Omental fat pad (tissue), 4 donors: ENCODE measurements around the gene ADGRG1. TPM values are rescaled to one million over a fixed set of nuclear protein-coding genes. Genes with fewer than 3 reads are reported as not detected.
A peak's percentile ranks its signal among the peaks of the same experiment; 100 is the strongest.

ENCODE experiments used
- ATAC-seq: fragments of 150-250 bp; one replicate; pipeline ENCODE4 v1.9.1; 2016; ENCODE audit warnings: mild to moderate bottlenecking, moderate library complexity; ENCODE audit not compliant: low FRiP score
- DNase-seq: peaks from one replicate; pipeline ENCODE4 v3.0.0-alpha.2; 2019; ENCODE audit warnings: low spot score
- total RNA-seq, 4 donors: library from RNA; depleted of rRNA; stranded (reverse); fragments of >200 nt; gene quantifications; one replicate each; pipeline ENCODE4 v1.1.0, GENCODE V29; 2016
- TF ChIP-seq, protein P1 (sequence below), 3 donors: fragments of 450-650 bp; IDR thresholded peaks; one replicate each; pipeline ENCODE4 v1.5.1; 2016 to 2017; ENCODE audit warnings: antibody characterized with exemption in 3 of 3, mild to moderate bottlenecking in 3 of 3, moderate library complexity in 2 of 3

The ADGRG1 gene
- total RNA-seq, 4 donors from 2014 or later: 15.3 to 99.1 (median 70.5) TPM

GRCh38 chr16:57624806-57625500, 3.5 kb upstream of the ADGRG1 start:
- TF ChIP-seq, protein P1, sequence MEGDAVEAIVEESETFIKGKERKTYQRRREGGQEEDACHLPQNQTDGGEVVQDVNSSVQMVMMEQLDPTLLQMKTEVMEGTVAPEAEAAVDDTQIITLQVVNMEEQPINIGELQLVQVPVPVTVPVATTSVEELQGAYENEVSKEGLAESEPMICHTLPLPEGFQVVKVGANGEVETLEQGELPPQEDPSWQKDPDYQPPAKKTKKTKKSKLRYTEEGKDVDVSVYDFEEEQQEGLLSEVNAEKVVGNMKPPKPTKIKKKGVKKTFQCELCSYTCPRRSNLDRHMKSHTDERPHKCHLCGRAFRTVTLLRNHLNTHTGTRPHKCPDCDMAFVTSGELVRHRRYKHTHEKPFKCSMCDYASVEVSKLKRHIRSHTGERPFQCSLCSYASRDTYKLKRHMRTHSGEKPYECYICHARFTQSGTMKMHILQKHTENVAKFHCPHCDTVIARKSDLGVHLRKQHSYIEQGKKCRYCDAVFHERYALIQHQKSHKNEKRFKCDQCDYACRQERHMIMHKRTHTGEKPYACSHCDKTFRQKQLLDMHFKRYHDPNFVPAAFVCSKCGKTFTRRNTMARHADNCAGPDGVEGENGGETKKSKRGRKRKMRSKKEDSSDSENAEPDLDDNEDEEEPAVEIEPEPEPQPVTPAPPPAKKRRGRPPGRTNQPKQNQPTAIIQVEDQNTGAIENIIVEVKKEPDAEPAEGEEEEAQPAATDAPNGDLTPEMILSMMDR (IDR thresholded peaks at IDR 0.05): no peak
- DNase-seq (no peak), ATAC-seq (no peak)

GRCh38 chr16:57626420-57627170, 1.8 kb upstream of the ADGRG1 start:
- ATAC-seq: no peak
- TF ChIP-seq, protein P1 (IDR thresholded peaks at IDR 0.05): no peak
- DNase-seq: no peak

DNA sequence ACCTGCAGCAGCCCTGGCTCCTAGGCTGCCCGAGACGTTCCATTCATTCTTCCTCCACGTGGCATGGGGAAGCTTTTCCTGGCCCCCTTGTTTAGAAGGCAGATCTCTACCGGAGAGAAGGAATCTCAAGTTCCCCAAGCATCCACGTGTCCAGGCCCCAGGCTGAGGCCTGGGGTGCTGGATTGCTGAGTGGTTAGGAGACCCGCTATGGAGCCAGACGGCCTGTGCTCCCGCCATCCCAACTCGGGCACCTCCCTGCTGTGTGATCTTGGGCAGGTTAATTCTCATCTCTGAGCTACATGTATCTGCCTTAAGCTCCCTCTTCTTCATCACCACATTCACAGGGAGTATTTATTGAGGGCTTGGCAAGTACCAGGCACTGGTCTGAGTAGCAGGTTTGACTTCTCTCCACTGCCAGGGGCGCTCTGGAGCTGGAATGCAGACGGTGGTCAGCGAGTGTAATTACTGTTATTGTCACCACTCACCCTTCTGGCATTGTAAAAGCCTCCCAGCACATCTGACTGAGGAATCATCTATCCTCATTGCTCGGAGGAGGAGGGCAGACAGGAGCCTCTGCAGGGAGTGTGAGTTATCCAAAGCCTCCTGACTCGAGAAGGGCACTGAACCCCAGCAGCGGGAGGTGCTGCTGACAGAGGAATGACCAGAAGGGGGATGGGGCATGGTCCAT, 1.1 kb upstream of the ADGRG1 start:
- ATAC-seq (peak; percentile 29), DNase-seq (no peak)
- TF ChIP-seq, protein P1 (IDR thresholded peaks at IDR 0.05): no peak

GRCh38 chr16:57628783-57629293, 408 bp downstream of the ADGRG1 start:
- DNase-seq (no peak), ATAC-seq (no peak)
- TF ChIP-seq, protein P1 (IDR thresholded peaks at IDR 0.05): no peak

- ATAC-seq (no peak), DNase-seq (no peak)
Observed at GRCh38 chr16:57629516-57630406, 1.3 kb downstream of the ADGRG1 start.

DNA sequence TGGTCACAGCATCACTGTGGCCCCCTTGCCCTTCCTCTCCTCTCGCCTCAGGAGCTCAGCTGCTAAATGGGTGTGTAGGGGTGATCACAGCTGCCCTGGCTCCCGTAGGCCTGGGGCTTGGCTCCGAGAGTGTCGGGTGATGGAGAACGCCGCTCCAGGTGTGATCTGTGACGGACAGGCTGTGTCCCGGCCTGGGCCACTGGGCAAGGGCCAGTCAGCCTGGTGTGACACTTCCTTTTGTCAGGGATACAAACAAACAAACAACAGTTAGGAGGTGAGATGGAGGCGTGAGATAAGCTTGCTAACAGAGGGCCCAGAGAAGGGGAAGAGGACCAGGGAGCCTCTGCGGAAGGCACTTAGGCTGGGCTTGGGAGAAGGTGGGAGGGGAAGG, 2.0 kb downstream of the ADGRG1 start:
- no peak for DNase-seq
- TF ChIP-seq, protein P1 (IDR thresholded peaks at IDR 0.05): no peak
- ATAC-seq: no peak

More at GRCh38 chr16:57629516-57630406, 1.3 kb downstream of the ADGRG1 start:
- TF ChIP-seq, protein P1 (IDR thresholded peaks at IDR 0.05): no peak
